SK-N-SH treated with all-trans-retinoic acid at 6 μM for 48 hours (cell line): ENCODE measurements around the gene ZBTB46.

Source experiments
- ATAC-seq: fragments of 200-7000 bp; cut with Tn5 transposase; 3 replicates; pipeline ENCODE4 v1.9.1; 2020; ENCODE audit warnings: mild to moderate bottlenecking, moderate library complexity
- ARNTL ChIP-seq: fragments of 450-650 bp; formaldehyde crosslinking; IDR thresholded peaks from 2 replicates; pipeline ENCODE4 v1.5.0; 2020; ENCODE audit warnings: low read depth, mild to moderate bottlenecking, moderate library complexity, borderline replicate concordance
- BACH2 ChIP-seq: fragments of 250-450 bp; sonication (Bioruptor Pico); IDR thresholded peaks from 2 replicates; pipeline ENCODE4 v1.9.0; 2021; ENCODE audit warnings: mild to moderate bottlenecking, borderline replicate concordance
- CSDC2 ChIP-seq: fragments of 250-450 bp; sonication (Bioruptor Pico); IDR thresholded peaks from 2 replicates; pipeline ENCODE4 v1.5.0; 2020; ENCODE audit warnings: mild to moderate bottlenecking, moderate library complexity
- ESRRG ChIP-seq: fragments of 250-450 bp; sonication (Bioruptor Pico); IDR thresholded peaks from 2 replicates; pipeline ENCODE4 v1.6.1; 2021; ENCODE audit warnings: mild to moderate bottlenecking
- GLIS3 ChIP-seq: fragments of 250-450 bp; sonication (Bioruptor Pico); IDR thresholded peaks from 2 replicates; pipeline ENCODE4 v1.5.0; 2020; ENCODE audit warnings: mild to moderate bottlenecking, moderate library complexity
- ISL1 ChIP-seq: fragments of 250-450 bp; sonication (Bioruptor Pico); IDR thresholded peaks from 2 replicates; pipeline ENCODE4 v2.1.2; 2022; ENCODE audit warnings: mild to moderate bottlenecking, moderate library complexity
- OSR1 ChIP-seq: fragments of 250-450 bp; sonication (Bioruptor Pico); IDR thresholded peaks from 2 replicates; pipeline ENCODE4 v1.8.0; 2022; ENCODE audit warnings: moderate library complexity, mild to moderate bottlenecking, inconsistent platforms
- PPARA ChIP-seq: fragments of 250-450 bp; sonication (Bioruptor Pico); IDR thresholded peaks from 2 replicates; pipeline ENCODE4 v1.5.0; 2020; ENCODE audit warnings: mild to moderate bottlenecking, borderline replicate concordance
- RARB ChIP-seq: fragments of 250-450 bp; sonication (Bioruptor Pico); IDR thresholded peaks from 2 replicates; pipeline ENCODE4 v1.8.0; 2021; ENCODE audit warnings: mild to moderate bottlenecking, moderate library complexity
- SNAI2 ChIP-seq: fragments of 250-450 bp; sonication (Bioruptor Pico); IDR thresholded peaks from 2 replicates; pipeline ENCODE4 v1.5.0; 2020; ENCODE audit warnings: mild to moderate bottlenecking, moderate library complexity
- TCF4 ChIP-seq: fragments of 250-450 bp; sonication (Bioruptor Pico); IDR thresholded peaks from 2 replicates; pipeline ENCODE4 v1.8.0; 2021; ENCODE audit warnings: mild to moderate bottlenecking, moderate library complexity, borderline replicate concordance
- TOX ChIP-seq: fragments of 250-450 bp; sonication (Bioruptor Pico); IDR thresholded peaks from 2 replicates; pipeline ENCODE4 v1.8.0; 2021; ENCODE audit warnings: mild to moderate bottlenecking, moderate library complexity, borderline replicate concordance
- ZC3H10 ChIP-seq: fragments of 250-450 bp; sonication (Bioruptor Pico); IDR thresholded peaks from 2 replicates; pipeline ENCODE4 v1.5.1; 2021; ENCODE audit warnings: mild to moderate bottlenecking, moderate library complexity
- ZFP3 ChIP-seq: fragments of 250-450 bp; sonication (Bioruptor Pico); IDR thresholded peaks from 2 replicates; pipeline ENCODE4 v1.5.0; 2020; ENCODE audit warnings: mild to moderate bottlenecking, moderate library complexity
- ZFP30 ChIP-seq: fragments of 450-650 bp; formaldehyde crosslinking; IDR thresholded peaks from 2 replicates; pipeline ENCODE4 v1.5.0; 2022; ENCODE audit warnings: mild to moderate bottlenecking, moderate library complexity
- ZNF565 ChIP-seq: fragments of 450-650 bp; formaldehyde crosslinking; conservative IDR thresholded peaks from 2 replicates; pipeline ENCODE4 v1.5.0; 2020; ENCODE audit warnings: low read depth, mild to moderate bottlenecking, moderate library complexity
- ZNF70 ChIP-seq: fragments of 450-650 bp; formaldehyde crosslinking; IDR thresholded peaks from 2 replicates; pipeline ENCODE4 v1.5.0; 2020; ENCODE audit warnings: mild to moderate bottlenecking, moderate library complexity
- ZNF8 ChIP-seq: fragments of 450-650 bp; formaldehyde crosslinking; IDR thresholded peaks from 2 replicates; pipeline ENCODE4 v1.5.0; 2020; ENCODE audit warnings: mild to moderate bottlenecking, moderate library complexity
- TF ChIP-seq, protein P1 (sequence below): fragments of 250-450 bp; sonication (Bioruptor Pico); IDR thresholded peaks from 2 replicates; pipeline ENCODE4 v1.5.1; 2020; ENCODE audit warnings: low read depth, mild to moderate bottlenecking, moderate library complexity
- TF ChIP-seq, protein P2 (sequence below): fragments of 250-450 bp; sonication (Bioruptor Pico); IDR thresholded peaks from 2 replicates; pipeline ENCODE4 v1.5.0; 2020; ENCODE audit warnings: mild to moderate bottlenecking, moderate library complexity
- TF ChIP-seq, protein P3 (sequence below): fragments of 250-450 bp; sonication (Bioruptor Pico); IDR thresholded peaks from 2 replicates; pipeline ENCODE4 v1.8.0; 2020; ENCODE audit warnings: mild to moderate bottlenecking, moderate library complexity, borderline replicate concordance
- TF ChIP-seq, protein P4 (sequence below): fragments of 250-450 bp; sonication (Bioruptor Pico); IDR thresholded peaks from 2 replicates; pipeline ENCODE4 v1.5.1; 2021; ENCODE audit warnings: mild to moderate bottlenecking, moderate library complexity

The ZBTB46 gene

DNA sequence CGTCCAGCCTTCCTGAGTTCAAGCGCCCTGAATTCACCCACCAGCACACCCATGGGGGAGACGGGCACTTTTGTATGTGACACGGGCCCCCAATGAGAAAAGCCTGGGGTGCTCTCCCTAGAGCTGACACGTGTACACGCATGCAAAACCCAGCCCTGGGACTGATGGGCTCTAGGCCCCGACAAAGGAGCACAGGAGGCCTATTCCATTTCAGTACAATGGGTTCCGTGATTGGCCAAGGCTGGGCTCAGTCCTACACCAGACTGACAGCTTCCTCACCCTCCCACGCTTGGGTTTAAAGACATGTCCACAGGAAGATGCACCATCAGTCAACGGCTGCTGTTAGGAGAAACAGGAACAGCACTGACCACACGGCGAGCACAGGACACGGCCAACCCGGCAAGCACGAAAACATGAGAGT is 8.8 kb downstream of the ZBTB46 start:
- no peak for ATAC-seq
- no peak for TF ChIP-seq ISL1
- TF ChIP-seq, protein P1, sequence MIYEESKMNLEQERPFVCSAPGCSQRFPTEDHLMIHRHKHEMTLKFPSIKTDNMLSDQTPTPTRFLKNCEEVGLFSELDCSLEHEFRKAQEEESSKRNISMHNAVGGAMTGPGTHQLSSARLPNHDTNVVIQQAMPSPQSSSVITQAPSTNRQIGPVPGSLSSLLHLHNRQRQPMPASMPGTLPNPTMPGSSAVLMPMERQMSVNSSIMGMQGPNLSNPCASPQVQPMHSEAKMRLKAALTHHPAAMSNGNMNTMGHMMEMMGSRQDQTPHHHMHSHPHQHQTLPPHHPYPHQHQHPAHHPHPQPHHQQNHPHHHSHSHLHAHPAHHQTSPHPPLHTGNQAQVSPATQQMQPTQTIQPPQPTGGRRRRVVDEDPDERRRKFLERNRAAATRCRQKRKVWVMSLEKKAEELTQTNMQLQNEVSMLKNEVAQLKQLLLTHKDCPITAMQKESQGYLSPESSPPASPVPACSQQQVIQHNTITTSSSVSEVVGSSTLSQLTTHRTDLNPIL (CRISPR knock-in tag) = no peak

DNA sequence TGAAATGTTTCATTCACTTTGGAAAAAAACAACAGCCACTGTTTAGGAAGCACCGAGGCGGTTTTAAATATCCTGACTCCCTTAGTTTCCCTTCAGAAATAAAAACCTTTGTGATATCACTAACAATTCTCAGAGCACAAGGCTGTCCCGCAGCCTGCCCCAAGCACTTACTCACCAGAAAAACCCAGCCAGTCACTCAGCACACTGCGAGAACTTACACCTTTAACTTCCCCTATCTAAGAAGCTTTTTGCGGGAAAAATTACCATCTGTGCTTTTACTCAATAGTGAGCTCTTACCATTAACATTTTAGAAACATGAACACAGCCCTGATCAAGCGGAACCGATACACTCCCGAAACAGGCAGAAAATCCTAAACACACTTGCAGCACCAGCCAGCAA is 9.3 kb downstream of the ZBTB46 start:
- TF ChIP-seq BACH2 (CRISPR knock-in tag) (no peak), ARNTL (CRISPR knock-in tag) (no peak), ISL1 (no peak), PPARA (no peak), ZC3H10 (CRISPR knock-in tag) (no peak), ZNF8 (CRISPR knock-in tag) (no peak), CSDC2 (CRISPR knock-in tag) (no peak), ZNF70 (CRISPR knock-in tag) (no peak), ZNF565 (CRISPR knock-in tag) (no peak), OSR1 (CRISPR knock-in tag) (no peak), TCF4 (CRISPR knock-in tag) (no peak), SNAI2 (CRISPR knock-in tag) (no peak), TOX (CRISPR knock-in tag) (no peak), ESRRG (CRISPR knock-in tag) (no peak)
- TF ChIP-seq, protein P1 (CRISPR knock-in tag) = no peak
- TF ChIP-seq, protein P2, sequence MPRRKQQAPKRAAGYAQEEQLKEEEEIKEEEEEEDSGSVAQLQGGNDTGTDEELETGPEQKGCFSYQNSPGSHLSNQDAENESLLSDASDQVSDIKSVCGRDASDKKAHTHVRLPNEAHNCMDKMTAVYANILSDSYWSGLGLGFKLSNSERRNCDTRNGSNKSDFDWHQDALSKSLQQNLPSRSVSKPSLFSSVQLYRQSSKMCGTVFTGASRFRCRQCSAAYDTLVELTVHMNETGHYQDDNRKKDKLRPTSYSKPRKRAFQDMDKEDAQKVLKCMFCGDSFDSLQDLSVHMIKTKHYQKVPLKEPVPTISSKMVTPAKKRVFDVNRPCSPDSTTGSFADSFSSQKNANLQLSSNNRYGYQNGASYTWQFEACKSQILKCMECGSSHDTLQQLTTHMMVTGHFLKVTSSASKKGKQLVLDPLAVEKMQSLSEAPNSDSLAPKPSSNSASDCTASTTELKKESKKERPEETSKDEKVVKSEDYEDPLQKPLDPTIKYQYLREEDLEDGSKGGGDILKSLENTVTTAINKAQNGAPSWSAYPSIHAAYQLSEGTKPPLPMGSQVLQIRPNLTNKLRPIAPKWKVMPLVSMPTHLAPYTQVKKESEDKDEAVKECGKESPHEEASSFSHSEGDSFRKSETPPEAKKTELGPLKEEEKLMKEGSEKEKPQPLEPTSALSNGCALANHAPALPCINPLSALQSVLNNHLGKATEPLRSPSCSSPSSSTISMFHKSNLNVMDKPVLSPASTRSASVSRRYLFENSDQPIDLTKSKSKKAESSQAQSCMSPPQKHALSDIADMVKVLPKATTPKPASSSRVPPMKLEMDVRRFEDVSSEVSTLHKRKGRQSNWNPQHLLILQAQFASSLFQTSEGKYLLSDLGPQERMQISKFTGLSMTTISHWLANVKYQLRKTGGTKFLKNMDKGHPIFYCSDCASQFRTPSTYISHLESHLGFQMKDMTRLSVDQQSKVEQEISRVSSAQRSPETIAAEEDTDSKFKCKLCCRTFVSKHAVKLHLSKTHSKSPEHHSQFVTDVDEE (CRISPR knock-in tag) = no peak
- TF ChIP-seq, protein P3, sequence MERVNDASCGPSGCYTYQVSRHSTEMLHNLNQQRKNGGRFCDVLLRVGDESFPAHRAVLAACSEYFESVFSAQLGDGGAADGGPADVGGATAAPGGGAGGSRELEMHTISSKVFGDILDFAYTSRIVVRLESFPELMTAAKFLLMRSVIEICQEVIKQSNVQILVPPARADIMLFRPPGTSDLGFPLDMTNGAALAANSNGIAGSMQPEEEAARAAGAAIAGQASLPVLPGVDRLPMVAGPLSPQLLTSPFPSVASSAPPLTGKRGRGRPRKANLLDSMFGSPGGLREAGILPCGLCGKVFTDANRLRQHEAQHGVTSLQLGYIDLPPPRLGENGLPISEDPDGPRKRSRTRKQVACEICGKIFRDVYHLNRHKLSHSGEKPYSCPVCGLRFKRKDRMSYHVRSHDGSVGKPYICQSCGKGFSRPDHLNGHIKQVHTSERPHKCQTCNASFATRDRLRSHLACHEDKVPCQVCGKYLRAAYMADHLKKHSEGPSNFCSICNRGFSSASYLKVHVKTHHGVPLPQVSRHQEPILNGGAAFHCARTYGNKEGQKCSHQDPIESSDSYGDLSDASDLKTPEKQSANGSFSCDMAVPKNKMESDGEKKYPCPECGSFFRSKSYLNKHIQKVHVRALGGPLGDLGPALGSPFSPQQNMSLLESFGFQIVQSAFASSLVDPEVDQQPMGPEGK (CRISPR knock-in tag) = no peak
- TF ChIP-seq, protein P4, sequence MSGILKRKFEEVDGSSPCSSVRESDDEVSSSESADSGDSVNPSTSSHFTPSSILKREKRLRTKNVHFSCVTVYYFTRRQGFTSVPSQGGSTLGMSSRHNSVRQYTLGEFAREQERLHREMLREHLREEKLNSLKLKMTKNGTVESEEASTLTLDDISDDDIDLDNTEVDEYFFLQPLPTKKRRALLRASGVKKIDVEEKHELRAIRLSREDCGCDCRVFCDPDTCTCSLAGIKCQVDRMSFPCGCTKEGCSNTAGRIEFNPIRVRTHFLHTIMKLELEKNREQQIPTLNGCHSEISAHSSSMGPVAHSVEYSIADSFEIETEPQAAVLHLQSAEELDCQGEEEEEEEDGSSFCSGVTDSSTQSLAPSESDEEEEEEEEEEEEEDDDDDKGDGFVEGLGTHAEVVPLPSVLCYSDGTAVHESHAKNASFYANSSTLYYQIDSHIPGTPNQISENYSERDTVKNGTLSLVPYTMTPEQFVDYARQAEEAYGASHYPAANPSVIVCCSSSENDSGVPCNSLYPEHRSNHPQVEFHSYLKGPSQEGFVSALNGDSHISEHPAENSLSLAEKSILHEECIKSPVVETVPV = no peak
- no peak for ATAC-seq

DNA sequence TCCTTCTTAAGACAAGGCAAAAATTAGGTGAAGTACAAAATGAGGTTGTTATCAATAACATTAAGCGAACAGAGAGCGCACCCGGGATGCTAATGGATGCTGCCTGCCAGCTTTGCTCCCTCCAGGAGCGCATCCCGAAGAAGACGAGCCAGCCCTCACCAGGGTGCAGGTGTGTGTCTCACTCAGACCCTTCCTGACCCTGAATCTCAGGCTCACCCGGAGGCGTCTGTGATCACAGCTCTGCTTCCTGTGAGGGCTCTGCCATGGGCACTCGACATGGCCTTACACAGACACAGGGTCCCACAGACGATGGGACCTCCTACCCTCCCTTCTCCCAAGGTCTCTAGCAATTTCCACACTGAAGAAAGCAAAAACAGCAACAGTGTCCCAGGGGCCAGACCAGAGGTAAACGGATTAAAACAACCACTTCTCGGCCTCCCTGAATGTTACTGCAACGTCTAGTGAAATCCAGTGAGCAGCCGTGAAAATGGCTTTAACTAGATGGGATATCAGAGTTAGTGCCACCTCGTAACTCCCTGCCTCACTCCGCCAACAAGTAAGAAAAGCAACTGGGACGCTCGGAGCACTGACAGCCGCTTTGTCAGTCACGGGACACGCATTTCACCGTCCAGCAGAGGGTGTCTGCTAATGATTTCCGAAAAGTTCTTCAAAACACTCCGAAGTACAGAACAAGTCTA is 11.7 kb downstream of the ZBTB46 start:
- ATAC-seq = no peak
- no peak for TF ChIP-seq ZNF70 (CRISPR knock-in tag)
- no peak for TF ChIP-seq ZFP3 (CRISPR knock-in tag)
- TF ChIP-seq RARB (CRISPR knock-in tag) = no peak
- no peak for TF ChIP-seq ZFP30 (CRISPR knock-in tag)
- TF ChIP-seq ARNTL (CRISPR knock-in tag) = no peak
- no peak for TF ChIP-seq SNAI2 (CRISPR knock-in tag)
- TF ChIP-seq GLIS3 = no peak
- TF ChIP-seq OSR1 (CRISPR knock-in tag) = no peak
- no peak for TF ChIP-seq PPARA
